OCI-LY7 (cell line): ENCODE measurements around the gene NCOR2. TPM values are rescaled to one million over a fixed set of nuclear protein-coding genes. Genes with fewer than 3 reads are reported as not detected.

Source experiments
- BruUV-seq: library from RNA; stranded (reverse); fragments of 400-500 nt; replicated peaks from 2 replicates; lab custom pipeline; 2021; lab: Mats Ljungman, UMichigan
- CTCF ChIA-PET: fragments of 300-600 bp; sonication (Branson Sonifier 250); formaldehyde crosslinking; loops from one replicate; lab custom pipeline; 2022; ENCODE audit warnings: antibody characterized with exemption; ENCODE audit not compliant: unreplicated experiment; lab: Charles Lee
- POLR2A ChIA-PET: fragments of 300-600 bp; sonication (Branson Sonifier 250); formaldehyde crosslinking; loops from one replicate; lab custom pipeline; 2022; ENCODE audit warnings: antibody characterized with exemption; lab: Charles Lee
- DNase-seq: peaks from one replicate; pipeline ENCODE4 v3.0.0-alpha.2; 2015; ENCODE audit warnings: low spot score
- H2AFZ ChIP-seq: fragments of 200-600 bp; sonication (generic), shearing (Covaris generic); 2 replicates; pipeline ENCODE4 v1.6.1; 2014; ENCODE audit warnings: mild to moderate bottlenecking, antibody characterized with exemption, low read length, moderate library complexity
- H3K27ac ChIP-seq: fragments of 200-600 bp; sonication (generic); 2 replicates; pipeline ENCODE4 v1.5.1; 2014; ENCODE audit warnings: mixed run types, low read depth, mild to moderate bottlenecking, moderate library complexity, low read length, inconsistent platforms; ENCODE audit not compliant: poor library complexity, severe bottlenecking
- H3K36me3 ChIP-seq: fragments of 200-600 bp; sonication (generic); 2 replicates; pipeline ENCODE4 v1.6.1; 2014; ENCODE audit warnings: mild to moderate bottlenecking, antibody characterized with exemption, low read length, moderate library complexity, mixed read lengths; ENCODE audit not compliant: insufficient read depth
- H3K4me1 ChIP-seq: fragments of 200-600 bp; sonication (generic); 2 replicates; pipeline ENCODE4 v1.5.1; 2014; ENCODE audit warnings: mild to moderate bottlenecking, low read length; ENCODE audit not compliant: insufficient read depth, poor library complexity, severe bottlenecking
- H3K4me2 ChIP-seq: fragments of 200-600 bp; sonication (generic); 2 replicates; pipeline ENCODE4 v1.6.1; 2014; ENCODE audit warnings: mild to moderate bottlenecking, low read length
- H3K4me3 ChIP-seq: fragments of 200-600 bp; sonication (generic); 2 replicates; pipeline ENCODE4 v1.5.1; 2014; ENCODE audit warnings: mild to moderate bottlenecking, low read depth, low read length; ENCODE audit not compliant: poor library complexity, severe bottlenecking
- H3K79me2 ChIP-seq: fragments of 200-600 bp; sonication (generic); 2 replicates; pipeline ENCODE4 v1.6.1; 2016; ENCODE audit warnings: low read depth, mild to moderate bottlenecking, low read length, moderate library complexity, mixed read lengths; ENCODE audit not compliant: insufficient read depth
- H3K9me2 ChIP-seq: fragments of 200-600 bp; sonication (generic); 2 replicates; pipeline ENCODE4 v1.6.1; 2016; ENCODE audit warnings: mild to moderate bottlenecking, low read length, mixed read lengths; ENCODE audit not compliant: insufficient read depth
- H3K9me3 ChIP-seq: fragments of 200-600 bp; sonication (generic); 2 replicates; pipeline ENCODE4 v1.6.1; 2014; ENCODE audit warnings: mild to moderate bottlenecking, mixed run types, low read length, mixed read lengths
- H4K20me1 ChIP-seq: fragments of 200-600 bp; sonication (generic); 2 replicates; pipeline ENCODE4 v1.6.1; 2014; ENCODE audit warnings: mild to moderate bottlenecking, antibody characterized with exemption, low read length, moderate library complexity, mixed read lengths; ENCODE audit not compliant: insufficient read depth
- CTCF ChIP-seq: fragments of 200-600 bp; sonication (generic); conservative IDR thresholded peaks from 2 replicates; pipeline ENCODE4 v1.5.1; 2014; ENCODE audit warnings: mild to moderate bottlenecking, antibody characterized with exemption, low read length, moderate library complexity, mixed read lengths
- EZH2phosphoT487 ChIP-seq: fragments of 200-600 bp; sonication (generic); IDR thresholded peaks from 2 replicates; pipeline ENCODE4 v1.6.1; 2018; ENCODE audit warnings: low read depth, borderline replicate concordance, mild to moderate bottlenecking, mixed run types, antibody characterized with exemption, low read length, moderate library complexity, mixed read lengths
- intact Hi-C: fragments of 100-400 bp; cut with micrococcal nuclease; formaldehyde crosslinking; loops from one replicate; pipeline ENCODE4 v1.10.0; 2022; ENCODE audit not compliant: unreplicated experiment
- total RNA-seq, 2 experiments: library from RNA; depleted of rRNA in 1 of 2; stranded (reverse); fragments of >200 nt in 1 of 2; shearing (Covaris generic) in 1 of 2; gene quantifications; 2 replicates each; pipeline ENCODE4 v1.2.3, GENCODE V29; 2014 to 2022

The NCOR2 gene
- total RNA-seq, 2 experiments from 2014 or later, result 22.7 to 159 TPM

GRCh38 chr12:124549629-124550028, 17.8 kb downstream of the NCOR2 start:
- intact Hi-C loops, result no loop called here
- no peak for DNase-seq
- peaks cover 40% of the 10 kb centered on the region for H3K4me1 ChIP-seq
- H3K4me3 ChIP-seq, result no peak overlapping the region
- ChIA-PET POLR2A (no interaction called here), CTCF (interaction anchor here (0.6 kb wide), 1 partner anchor 8 kb away, joined by 5 read pairs; no protein-coding TSS in a partner anchor)
- no TSS peak for BruUV-seq
- no peak overlapping the region for H2AFZ ChIP-seq
- H3K4me2 ChIP-seq, result no peak overlapping the region
- H3K27ac ChIP-seq, result no peak overlapping the region
- TF ChIP-seq CTCF, result no peak
- no peak for TF ChIP-seq EZH2phosphoT487
- H3K9me3 ChIP-seq, result no peaks in the 10 kb centered on the region
- H3K9me2 ChIP-seq, result no peaks in the 10 kb centered on the region
- peaks cover 43% of the 10 kb centered on the region for H3K79me2 ChIP-seq
- H4K20me1 ChIP-seq, result peaks cover 26% of the 10 kb centered on the region
- peaks cover 7% of the 10 kb centered on the region; the same call in 1 of the 2 replicates for H3K36me3 ChIP-seq

- no TSS peak for BruUV-seq
- POLR2A ChIA-PET, result no interaction called here
- H3K9me3 ChIP-seq, result no peaks in the 10 kb centered on the region
- peaks cover 7% of the 10 kb centered on the region; the same call in 1 of the 2 replicates for H3K36me3 ChIP-seq
- no peak for TF ChIP-seq CTCF
- no peak for TF ChIP-seq EZH2phosphoT487
- peaks cover 22% of the 10 kb centered on the region for H4K20me1 ChIP-seq
- no peak for DNase-seq
- H3K27ac ChIP-seq, result no peak overlapping the region
- peaks cover 42% of the 10 kb centered on the region for H3K79me2 ChIP-seq
- H3K9me2 ChIP-seq, result no peaks in the 10 kb centered on the region
- no peak overlapping the region for H3K4me3 ChIP-seq
- H3K4me2 ChIP-seq, result no peak overlapping the region
- H3K4me1 ChIP-seq, result peaks cover 47% of the 10 kb centered on the region
- intact Hi-C loops, result no loop called here
- CTCF ChIA-PET, result no interaction called here
- H2AFZ ChIP-seq, result no peak overlapping the region
Measured at GRCh38 chr12:124548854-124549378, 18.5 kb downstream of the NCOR2 start.

GRCh38 chr12:124547626-124548025, 19.8 kb downstream of the NCOR2 start:
- no TSS peak for BruUV-seq
- intact Hi-C loops, result no loop called here
- Histone ChIP-seq H3K9me3 (no peaks in the 10 kb centered on the region), H3K36me3 (peaks cover 7% of the 10 kb centered on the region; the same call in 1 of the 2 replicates), H3K9me2 (no peaks in the 10 kb centered on the region), H3K4me1 (peaks cover 58% of the 10 kb centered on the region), H3K4me2 (no peak overlapping the region), H4K20me1 (peaks cover 25% of the 10 kb centered on the region), H3K79me2 (peaks cover 32% of the 10 kb centered on the region), H2AFZ (no peak overlapping the region), H3K4me3 (no peak overlapping the region), H3K27ac (no peak overlapping the region)
- no peak for DNase-seq
- POLR2A ChIA-PET, result no interaction called here
- CTCF ChIA-PET, result no interaction called here
- TF ChIP-seq EZH2phosphoT487, result no peak
- no peak for TF ChIP-seq CTCF
